ENCODE data around the gene THSD4.
"Not testable (repeated sequence)": the region's sequence is repeated elsewhere in the genome, so short reads cannot be mapped to it uniquely, and the experiment has no call there.

Gene THSD4

DNA sequence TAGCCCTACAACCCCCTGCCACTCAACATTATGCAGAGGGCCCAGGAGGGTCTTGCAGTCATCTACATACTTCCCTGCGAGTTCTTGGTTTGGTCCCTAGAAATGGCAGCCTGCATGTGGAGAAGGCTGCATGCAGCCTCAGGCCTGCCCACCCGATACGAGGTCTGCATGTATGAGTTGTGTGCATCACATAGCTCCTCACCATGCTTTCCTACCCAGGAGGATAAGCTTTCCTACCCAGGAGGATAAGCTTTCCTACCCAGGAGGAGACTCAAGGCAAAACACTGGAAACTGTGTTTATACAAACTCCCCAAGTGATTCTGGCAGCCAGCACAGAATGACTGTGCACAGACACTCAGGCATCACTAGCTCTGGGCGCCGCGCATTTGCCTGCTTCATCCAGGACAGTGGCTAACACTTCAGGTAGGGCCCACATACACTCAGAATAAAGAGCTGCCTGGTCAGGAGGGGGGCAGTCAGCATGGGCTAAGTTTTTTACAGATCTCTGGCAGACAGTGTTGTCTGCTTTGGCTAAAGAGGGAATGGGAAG, 187.7 kb downstream of the THSD4 start:
- FAIRE-seq = no peak

DNA sequence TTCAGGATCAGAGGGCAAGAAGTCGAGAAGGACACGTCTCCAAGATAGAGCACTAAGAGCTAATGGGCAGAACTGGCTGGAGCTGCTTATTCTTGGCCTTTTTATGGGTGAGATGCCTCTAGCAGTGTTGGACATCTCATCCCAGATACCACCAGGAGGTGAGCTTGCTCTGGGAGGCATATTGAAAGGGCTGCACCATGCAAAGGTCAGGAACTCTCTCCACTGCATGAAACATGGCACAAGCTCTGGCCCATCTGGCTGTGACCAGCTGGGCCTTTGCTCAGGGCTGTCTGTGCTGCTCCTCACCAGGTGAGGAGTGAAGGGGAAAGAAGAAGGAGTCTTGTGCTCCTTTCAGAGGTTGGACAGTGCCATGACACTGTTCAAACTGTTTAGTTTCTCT, 188.7 kb downstream of the THSD4 start:
- FAIRE-seq = no peak

DNA sequence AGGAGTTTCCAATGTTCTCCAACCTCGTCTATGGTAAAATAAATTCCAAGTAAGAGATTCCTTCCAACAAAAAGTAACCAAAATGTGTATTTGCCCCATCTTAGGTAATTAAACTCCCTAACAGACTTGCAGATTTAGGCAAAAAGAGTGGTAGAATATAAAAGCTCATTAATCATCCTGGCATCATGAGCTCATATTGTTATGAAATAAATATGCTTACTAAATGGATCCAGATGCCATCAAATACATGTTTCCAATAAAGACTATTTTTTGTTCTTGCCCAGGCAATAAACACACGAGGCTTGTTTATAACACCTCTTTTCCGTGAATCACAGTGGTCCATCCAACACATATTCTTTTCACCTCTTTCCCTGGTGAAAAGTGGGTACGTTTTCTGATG, 189.4 kb downstream of the THSD4 start:
- FAIRE-seq = no peak

- FAIRE-seq = no peak
Measured at GRCh38 chr15:71306538-71306937, 191.3 kb downstream of the THSD4 start.

- FAIRE-seq = no peak
Measured at GRCh38 chr15:71312194-71312708, 197.0 kb downstream of the THSD4 start.

DNA sequence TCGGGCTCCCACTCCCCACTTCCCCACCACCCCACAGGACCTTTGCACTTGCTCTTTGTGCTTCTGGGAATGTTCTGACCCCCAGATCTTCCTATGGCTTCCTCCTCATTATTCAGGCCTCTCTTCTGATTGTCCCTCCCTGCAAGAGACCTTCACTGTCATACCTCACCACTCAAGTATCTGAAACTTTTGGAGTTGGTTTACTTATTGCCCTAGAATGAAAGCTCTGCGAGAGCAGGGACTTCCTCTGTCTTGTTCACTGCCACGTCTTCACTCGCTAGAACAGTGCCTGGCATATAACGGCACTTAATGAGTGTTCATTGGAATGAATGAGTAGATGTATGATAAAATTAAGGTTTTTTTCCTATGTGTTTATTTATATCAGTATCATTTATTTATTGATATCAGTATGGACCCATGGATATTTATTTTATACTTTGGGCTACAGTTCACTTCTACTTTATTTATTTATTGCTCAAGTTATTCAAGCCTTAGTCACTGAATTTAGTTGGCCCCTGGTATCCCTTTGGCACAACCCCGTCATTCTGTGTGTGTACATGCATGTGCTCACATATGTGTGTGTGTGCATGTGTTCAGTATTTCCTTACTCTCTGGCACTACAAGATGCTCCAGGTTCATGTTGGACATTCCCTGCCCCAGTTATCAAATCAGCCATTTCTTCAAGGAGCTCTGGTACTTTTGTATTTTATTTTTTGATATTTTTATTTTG, 197.6 kb downstream of the THSD4 start:
- FAIRE-seq = no peak

GRCh38 chr15:71313806-71314205, 198.5 kb downstream of the THSD4 start:
- no peak for FAIRE-seq

- no peak for FAIRE-seq
Measured at GRCh38 chr15:71314956-71315537, 199.8 kb downstream of the THSD4 start.

DNA sequence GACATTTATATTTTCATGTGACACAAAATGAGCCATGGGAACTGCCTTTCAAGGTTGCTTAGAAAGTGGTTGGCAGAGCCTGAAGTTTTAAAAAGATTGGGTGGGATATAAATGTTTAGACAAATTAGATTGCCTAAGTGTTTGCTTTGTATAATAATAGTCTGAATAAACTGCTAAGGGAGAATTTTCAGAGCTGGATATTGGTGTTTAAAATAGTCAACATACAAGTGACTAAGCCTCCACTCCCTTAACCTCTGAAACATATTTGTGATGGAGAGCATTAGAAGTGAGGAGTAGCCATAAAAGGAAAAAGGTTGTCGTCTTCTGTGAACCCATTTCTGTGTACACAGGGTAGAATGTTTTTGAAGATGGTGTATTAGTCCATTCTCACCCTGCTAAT, 201.6 kb downstream of the THSD4 start:
- FAIRE-seq = no peak

DNA sequence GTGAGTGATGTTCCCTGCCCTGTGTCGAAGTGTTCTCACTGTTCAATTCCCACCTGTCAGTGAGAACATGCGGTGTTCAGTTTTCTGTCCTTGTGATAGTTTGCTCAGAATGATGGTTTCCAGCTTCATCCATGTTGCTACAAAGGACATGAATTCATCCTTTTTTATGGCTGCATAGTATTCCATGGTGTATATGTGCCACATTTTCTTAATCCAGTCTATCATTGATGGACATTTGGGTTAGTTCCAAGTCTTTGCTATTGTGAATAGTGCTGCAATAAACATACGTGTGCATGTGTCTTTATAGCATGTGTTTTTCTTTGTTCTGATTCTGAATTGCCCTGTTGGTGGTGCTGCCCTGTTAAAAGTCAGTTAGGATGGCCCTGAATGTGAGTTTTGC, 204.2 kb downstream of the THSD4 start:
- FAIRE-seq = not testable (repeated sequence)

DNA sequence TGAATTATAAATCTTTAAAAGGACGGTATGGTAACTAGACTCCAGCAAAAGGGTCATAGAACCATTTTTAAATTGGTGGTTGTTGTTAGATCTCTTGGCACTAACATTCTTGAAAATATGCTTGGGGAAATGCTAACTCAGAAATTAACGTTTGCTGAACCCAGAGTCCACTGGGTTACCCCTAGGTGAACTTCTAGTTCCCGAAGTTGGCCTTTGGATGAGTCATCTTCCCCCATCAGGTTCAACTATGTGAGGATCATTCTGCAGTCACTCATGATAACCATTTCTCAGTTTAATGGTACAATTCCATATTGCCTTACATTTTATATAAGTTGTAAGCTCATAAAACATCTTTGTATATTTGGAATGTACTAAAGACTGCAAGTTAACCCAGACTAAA, 204.7 kb downstream of the THSD4 start:
- no peak for FAIRE-seq

DNA sequence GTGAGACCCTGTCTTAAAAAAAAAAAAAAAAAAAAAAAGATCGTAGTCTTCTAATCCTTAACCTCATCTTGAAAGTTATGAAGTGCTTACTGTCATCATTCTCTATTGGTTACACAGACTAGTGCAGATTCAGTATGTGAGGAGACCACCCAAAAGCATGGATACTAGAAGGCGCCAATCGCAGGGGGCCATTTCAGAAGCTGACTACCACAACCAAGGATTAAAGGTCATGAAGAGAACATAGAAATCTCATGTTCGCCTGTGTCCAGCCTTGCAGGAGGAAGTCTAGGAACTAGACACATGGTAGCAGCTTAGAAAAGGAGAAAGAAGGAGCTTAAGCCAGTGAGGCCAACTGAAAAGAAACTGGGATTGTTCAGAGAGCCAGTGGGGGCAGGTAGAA, 207.8 kb downstream of the THSD4 start:
- FAIRE-seq = no peak

GRCh38 chr15:71323584-71323983, 208.3 kb downstream of the THSD4 start:
- no peak for FAIRE-seq

DNA sequence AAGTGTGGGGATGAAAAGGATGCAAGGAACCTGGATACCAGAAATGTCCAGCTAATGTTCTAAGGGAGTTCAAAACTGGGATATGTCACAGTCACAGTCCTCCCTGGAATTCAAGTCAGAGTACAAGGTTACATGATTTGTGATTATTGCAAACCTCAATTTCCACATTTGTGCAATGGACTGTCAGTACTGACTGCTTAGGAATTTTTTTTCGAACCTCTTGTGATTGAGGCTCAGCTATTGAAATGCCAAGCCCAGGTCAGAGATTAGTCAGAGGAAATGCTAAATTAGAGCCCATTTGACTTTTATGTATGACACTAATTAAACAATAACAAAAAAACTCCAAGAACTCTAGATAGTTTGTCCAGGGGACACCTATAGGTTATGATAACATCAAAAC, 210.2 kb downstream of the THSD4 start:
- FAIRE-seq = no peak

GRCh38 chr15:71328453-71328852, 213.2 kb downstream of the THSD4 start:
- no peak for FAIRE-seq

- no peak for FAIRE-seq
Measured at GRCh38 chr15:71329041-71329440, 213.8 kb downstream of the THSD4 start.

DNA sequence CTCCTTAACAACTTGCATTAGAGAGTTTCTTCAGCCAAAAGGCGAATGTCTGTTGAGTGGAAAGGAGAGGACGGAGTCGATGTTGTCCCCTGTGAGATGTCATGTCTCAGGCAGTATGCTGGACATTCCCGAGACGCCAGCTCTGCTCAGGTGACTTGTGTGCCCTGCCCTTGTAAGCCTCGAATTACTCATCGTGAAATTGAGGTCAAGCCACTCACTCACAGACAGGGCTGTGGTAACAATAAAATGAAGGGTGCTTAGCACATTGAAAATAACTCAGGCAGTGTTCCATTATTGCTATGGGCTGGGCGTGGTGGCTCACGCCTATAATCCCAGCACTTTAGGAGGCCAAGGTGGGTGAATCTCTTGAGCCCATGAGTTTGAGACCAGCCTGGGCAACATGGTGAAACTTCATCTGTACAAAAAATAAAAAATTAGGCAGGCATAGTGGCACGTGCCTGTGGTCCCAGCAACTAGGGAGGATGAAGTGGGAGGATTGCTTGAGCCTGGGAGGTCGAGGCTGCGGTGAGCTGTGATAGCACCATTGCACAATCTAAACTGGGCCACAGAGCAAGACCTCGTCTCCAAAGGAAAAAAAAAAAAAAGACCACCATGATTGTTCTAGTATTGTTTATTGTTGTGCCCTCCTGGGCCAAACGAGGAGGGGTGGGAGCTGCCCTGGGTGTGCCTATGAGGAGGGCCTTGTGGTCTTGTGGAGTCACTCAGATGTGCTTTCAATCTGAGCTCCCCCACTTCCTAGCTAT, 214.4 kb downstream of the THSD4 start:
- FAIRE-seq = no peak

GRCh38 chr15:71330638-71331162, 215.4 kb downstream of the THSD4 start:
- FAIRE-seq = no peak

DNA sequence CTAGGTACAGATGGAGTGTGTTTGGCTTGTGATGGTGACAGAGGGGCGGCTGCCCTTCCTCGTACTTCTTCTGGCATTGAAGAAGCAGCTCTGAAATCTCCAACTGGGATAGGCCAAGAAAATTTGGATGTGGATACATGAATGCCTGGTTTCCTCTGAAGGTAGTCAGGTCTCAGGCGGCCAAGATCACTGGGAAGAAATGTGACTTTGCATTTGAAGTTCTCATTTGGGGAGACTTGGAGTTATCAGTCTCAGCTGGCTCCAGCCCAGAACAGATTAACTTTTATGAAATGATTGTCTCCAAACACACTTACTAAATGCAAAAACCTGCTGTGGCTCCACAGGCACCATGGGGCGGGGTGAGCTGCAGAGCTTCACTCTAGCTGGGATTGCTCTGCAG, 215.9 kb downstream of the THSD4 start:
- FAIRE-seq = no peak

- no peak for FAIRE-seq
Measured at GRCh38 chr15:71332431-71333004, 217.2 kb downstream of the THSD4 start.

GRCh38 chr15:71333136-71333700, 217.9 kb downstream of the THSD4 start:
- no peak for FAIRE-seq

DNA sequence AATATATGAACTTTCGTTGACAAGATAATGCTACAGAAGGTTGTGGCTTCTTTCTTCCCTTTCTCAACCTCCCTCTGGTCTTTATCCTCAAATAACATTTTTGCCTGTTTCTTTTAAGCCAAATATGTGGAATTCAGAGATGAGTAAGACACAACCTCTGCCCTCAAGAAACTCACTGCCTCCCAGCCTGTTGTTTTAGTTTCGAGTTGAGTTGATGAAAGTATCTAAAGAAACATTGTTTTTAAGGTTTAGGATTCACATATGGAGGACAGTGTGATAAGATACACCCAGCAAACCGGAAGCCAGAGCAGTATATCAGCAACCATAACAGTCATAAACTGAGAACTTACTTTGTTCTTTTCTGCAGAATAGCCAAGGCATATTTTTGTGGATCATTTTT, 218.6 kb downstream of the THSD4 start:
- no peak for FAIRE-seq

GRCh38 chr15:71334434-71334833, 219.2 kb downstream of the THSD4 start:
- FAIRE-seq = no peak
